Testis (tissue), 2 donors: ENCODE data around the gene SSU72.

ENCODE experiments used
- POLR2A ChIP-seq: fragments of 450-650 bp; IDR thresholded peaks from one replicate; pipeline ENCODE4 v1.6.1; 2017; ENCODE audit warnings: antibody characterized with exemption, mild to moderate bottlenecking, moderate library complexity
- TF ChIP-seq, protein P1 (sequence below), 3 experiments: fragments of 450-650 bp in 2 of 3; fragments of 200-600 bp in 1 of 3; sonication (generic) in 1 of 3; IDR thresholded peaks; one replicate each; pipeline ENCODE4 v1.5.1; 2016 to 2019; ENCODE audit warnings: antibody characterized with exemption in 3 of 3, mild to moderate bottlenecking in 2 of 3, moderate library complexity in 1 of 3

DNA sequence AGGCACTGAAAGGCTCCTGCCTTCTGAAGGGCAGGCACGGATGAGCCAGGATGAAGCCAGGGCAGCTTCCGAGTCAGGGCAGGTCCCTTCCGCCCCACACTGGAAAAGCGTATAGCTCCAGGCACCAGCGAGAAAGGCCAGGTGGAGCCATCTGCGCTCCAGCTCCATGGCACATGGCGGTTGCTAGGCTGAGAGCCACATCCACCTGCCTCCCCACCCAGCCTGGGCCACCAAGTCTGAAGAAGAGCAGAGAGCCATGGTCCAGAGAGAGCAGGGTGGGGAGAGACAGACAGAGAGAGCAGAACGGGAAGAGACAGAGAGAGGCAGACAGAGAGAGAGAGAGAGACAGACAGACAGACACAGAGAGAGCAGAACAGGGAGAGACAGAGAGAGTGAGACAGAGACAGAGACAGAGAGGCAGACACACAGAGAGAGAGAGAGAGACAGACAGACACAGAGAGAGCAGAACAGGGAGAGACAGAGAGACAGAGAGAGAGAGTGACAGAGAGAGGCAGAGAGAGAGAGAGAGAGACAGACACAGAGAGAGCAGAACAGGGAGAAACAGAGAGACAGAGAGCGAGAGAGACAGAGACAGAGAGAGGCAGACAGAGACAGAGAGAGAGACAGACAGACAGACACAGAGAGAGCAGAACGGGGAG lies 20.1 kb upstream of the SSU72 start:
- no peak for TF ChIP-seq POLR2A
- TF ChIP-seq, protein P1, sequence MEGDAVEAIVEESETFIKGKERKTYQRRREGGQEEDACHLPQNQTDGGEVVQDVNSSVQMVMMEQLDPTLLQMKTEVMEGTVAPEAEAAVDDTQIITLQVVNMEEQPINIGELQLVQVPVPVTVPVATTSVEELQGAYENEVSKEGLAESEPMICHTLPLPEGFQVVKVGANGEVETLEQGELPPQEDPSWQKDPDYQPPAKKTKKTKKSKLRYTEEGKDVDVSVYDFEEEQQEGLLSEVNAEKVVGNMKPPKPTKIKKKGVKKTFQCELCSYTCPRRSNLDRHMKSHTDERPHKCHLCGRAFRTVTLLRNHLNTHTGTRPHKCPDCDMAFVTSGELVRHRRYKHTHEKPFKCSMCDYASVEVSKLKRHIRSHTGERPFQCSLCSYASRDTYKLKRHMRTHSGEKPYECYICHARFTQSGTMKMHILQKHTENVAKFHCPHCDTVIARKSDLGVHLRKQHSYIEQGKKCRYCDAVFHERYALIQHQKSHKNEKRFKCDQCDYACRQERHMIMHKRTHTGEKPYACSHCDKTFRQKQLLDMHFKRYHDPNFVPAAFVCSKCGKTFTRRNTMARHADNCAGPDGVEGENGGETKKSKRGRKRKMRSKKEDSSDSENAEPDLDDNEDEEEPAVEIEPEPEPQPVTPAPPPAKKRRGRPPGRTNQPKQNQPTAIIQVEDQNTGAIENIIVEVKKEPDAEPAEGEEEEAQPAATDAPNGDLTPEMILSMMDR (IDR thresholded peaks at IDR 0.05), result no peak
